ENCODE results near the gene SLITRK6.

Gene SLITRK6

DNA sequence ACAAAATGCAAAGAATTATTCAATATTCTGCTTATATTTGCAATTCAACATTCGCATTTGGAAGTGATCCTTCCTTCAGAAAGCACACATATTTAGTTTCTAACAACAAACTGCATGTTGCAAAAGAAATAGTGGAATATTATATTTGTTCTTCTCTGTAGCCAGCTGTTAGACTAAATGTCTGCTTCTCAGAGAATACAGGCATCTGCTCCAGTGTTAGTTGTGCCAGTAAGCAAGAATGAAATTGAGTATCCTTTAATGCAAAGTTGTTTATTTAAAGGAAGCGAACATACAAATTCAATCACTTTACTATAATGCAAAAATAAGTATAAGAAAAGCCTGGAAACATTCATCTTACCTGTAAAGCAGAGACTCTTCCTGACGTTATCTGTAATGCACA is 663 bp downstream of the SLITRK6 start:
- Histone ChIP-seq H3K4me3 (IDR thresholded peaks at IDR 0.05; ENCODE audit: insufficient read depth, low read depth, low read length) (no peak overlapping the region), H3K9ac (no peak overlapping the region), H3K27ac (no peak overlapping the region), H3K4me2 (no peak overlapping the region), H3K36me3 (ENCODE audit: insufficient read depth) (no peaks in the 10 kb centered on the region), H3K27me3 (ENCODE audit: insufficient read depth, low read depth) (no peaks in the 10 kb centered on the region), H3K79me2 (ENCODE audit: insufficient read depth, low read depth) (no peaks in the 10 kb centered on the region), H3K4me1 (ENCODE audit: low read depth, poor library complexity, severe bottlenecking) (no peaks in the 10 kb centered on the region), H2AFZ (ENCODE audit: low read depth) (no peak overlapping the region), H4K20me1 (ENCODE audit: insufficient read depth) (no peaks in the 10 kb centered on the region)
- TF ChIP-seq, protein P1, sequence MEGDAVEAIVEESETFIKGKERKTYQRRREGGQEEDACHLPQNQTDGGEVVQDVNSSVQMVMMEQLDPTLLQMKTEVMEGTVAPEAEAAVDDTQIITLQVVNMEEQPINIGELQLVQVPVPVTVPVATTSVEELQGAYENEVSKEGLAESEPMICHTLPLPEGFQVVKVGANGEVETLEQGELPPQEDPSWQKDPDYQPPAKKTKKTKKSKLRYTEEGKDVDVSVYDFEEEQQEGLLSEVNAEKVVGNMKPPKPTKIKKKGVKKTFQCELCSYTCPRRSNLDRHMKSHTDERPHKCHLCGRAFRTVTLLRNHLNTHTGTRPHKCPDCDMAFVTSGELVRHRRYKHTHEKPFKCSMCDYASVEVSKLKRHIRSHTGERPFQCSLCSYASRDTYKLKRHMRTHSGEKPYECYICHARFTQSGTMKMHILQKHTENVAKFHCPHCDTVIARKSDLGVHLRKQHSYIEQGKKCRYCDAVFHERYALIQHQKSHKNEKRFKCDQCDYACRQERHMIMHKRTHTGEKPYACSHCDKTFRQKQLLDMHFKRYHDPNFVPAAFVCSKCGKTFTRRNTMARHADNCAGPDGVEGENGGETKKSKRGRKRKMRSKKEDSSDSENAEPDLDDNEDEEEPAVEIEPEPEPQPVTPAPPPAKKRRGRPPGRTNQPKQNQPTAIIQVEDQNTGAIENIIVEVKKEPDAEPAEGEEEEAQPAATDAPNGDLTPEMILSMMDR (conservative IDR thresholded peaks at IDR 0.05; ENCODE audit: low read depth, low read length): no peak

DNA sequence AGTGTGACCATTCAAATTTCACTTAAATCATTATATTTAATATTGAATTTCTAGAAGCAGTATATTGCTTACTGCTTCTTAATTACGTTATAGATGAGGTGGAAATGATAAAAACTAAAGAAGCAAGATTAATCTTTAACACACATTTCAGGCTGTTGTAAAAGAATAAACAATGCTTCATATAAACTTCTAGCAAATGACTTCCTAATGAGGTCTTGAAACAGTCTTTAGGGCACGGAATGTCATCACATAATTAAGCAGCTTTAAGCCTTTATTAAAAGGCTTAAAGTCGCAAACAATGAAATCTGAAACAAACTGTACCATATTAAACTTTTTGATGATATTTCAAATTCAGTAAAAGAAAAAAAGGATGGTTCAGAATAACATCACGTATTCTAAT is 1.9 kb downstream of the SLITRK6 start:
- no peak overlapping the region for H2AFZ ChIP-seq (ENCODE audit: low read depth)
- no peak overlapping the region for H3K4me3 ChIP-seq (IDR thresholded peaks at IDR 0.05; ENCODE audit: insufficient read depth, low read depth, low read length)
- no peak overlapping the region for H3K4me2 ChIP-seq
- no peaks in the 10 kb centered on the region for H4K20me1 ChIP-seq (ENCODE audit: insufficient read depth)
- no peaks in the 10 kb centered on the region for H3K4me1 ChIP-seq (ENCODE audit: low read depth, poor library complexity, severe bottlenecking)
- H3K27me3 ChIP-seq (ENCODE audit: insufficient read depth, low read depth): no peaks in the 10 kb centered on the region
- no peaks in the 10 kb centered on the region for H3K79me2 ChIP-seq (ENCODE audit: insufficient read depth, low read depth)
- no peak overlapping the region for H3K27ac ChIP-seq
- TF ChIP-seq, protein P1 (conservative IDR thresholded peaks at IDR 0.05; ENCODE audit: low read depth, low read length): no peak
- no peaks in the 10 kb centered on the region for H3K36me3 ChIP-seq (ENCODE audit: insufficient read depth)
- no peak overlapping the region for H3K9ac ChIP-seq

DNA sequence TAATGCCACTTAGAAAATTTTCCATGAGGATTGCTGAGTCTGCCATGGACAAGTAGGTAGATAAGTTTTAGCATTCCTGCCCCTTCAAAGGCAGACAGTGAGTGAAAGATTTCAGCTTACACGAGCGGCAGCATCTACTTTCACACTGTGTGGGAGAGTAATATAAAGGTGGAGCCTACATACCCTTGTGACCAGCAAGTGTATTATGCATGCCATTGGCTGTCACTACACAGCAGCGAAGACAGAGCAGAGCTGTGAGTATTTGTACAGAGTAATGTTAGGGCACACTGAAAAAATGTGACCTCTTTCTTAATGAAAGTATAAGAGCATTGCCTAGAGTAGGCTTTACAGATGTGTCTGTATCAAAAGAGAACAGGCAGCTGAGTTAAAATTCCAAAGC is 14.0 kb downstream of the SLITRK6 start:
- Histone ChIP-seq H3K36me3 (ENCODE audit: insufficient read depth) (no peaks in the 10 kb centered on the region), H3K27me3 (ENCODE audit: insufficient read depth, low read depth) (no peaks in the 10 kb centered on the region), H4K20me1 (ENCODE audit: insufficient read depth) (no peaks in the 10 kb centered on the region), H3K9ac (no peak overlapping the region), H2AFZ (ENCODE audit: low read depth) (no peak overlapping the region), H3K27ac (no peak overlapping the region), H3K4me3 (IDR thresholded peaks at IDR 0.05; ENCODE audit: insufficient read depth, low read depth, low read length) (no peak overlapping the region), H3K4me1 (ENCODE audit: low read depth, poor library complexity, severe bottlenecking) (no peaks in the 10 kb centered on the region), H3K79me2 (ENCODE audit: insufficient read depth, low read depth) (no peaks in the 10 kb centered on the region), H3K4me2 (no peak overlapping the region)
- TF ChIP-seq, protein P1 (conservative IDR thresholded peaks at IDR 0.05; ENCODE audit: low read depth, low read length): no peak

DNA sequence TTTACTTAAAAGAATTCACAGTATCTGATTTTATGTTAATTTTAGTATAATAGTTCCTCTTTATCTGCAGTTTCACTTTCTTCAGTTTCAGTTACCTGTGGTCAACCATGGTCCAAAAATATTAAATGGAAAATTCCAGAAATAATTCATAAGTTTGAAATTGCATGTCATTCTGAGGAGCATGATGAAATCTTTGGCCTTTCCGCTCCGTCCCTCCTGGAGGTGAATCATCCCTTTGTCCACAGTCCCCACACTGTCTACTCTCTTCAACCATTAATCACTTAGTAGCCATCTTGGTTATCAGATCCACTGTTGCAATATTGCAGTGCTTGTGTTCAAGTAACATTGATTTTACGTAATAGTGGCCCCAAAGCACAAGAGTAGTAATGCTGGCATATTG is 26.9 kb downstream of the SLITRK6 start:
- Histone ChIP-seq H3K4me2 (no peak overlapping the region), H3K79me2 (ENCODE audit: insufficient read depth, low read depth) (no peaks in the 10 kb centered on the region), H3K4me3 (IDR thresholded peaks at IDR 0.05; ENCODE audit: insufficient read depth, low read depth, low read length) (no peak overlapping the region), H2AFZ (ENCODE audit: low read depth) (no peak overlapping the region), H3K9ac (no peak overlapping the region), H3K27ac (no peak overlapping the region), H3K4me1 (ENCODE audit: low read depth, poor library complexity, severe bottlenecking) (peaks cover 7% of the 10 kb centered on the region), H4K20me1 (ENCODE audit: insufficient read depth) (no peaks in the 10 kb centered on the region), H3K27me3 (ENCODE audit: insufficient read depth, low read depth) (no peaks in the 10 kb centered on the region), H3K36me3 (ENCODE audit: insufficient read depth) (no peaks in the 10 kb centered on the region)
- TF ChIP-seq, protein P1 (conservative IDR thresholded peaks at IDR 0.05; ENCODE audit: low read depth, low read length): no peak
